ENCODE results near the gene PRSS1. TPM values are rescaled to one million over a fixed set of nuclear protein-coding genes. Genes with fewer than 3 reads are reported as not detected.

The PRSS1 gene
- total RNA-seq, 2 experiments from 2014 or later: not detected

DNA sequence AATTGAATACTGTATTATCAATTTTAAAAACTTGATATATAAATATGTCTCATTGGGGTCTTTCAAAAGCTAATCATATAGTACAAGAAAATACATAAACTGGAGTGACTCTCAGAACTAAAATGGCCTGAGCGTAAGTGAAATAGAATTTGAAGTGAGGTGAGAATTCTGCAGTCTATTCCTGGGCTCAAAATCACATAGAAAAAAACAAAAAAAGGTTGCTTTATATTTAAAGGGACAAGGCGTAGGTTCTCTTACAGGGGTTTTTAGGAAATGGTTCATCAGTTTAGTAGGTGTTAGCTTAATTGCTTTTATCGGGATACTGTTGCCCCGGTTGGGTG is 36.7 kb upstream of the PRSS1 start:
- H3K9me3 ChIP-seq (ENCODE audit: control insufficient read depth in 1 of 2, insufficient read depth in 1 of 2, low read length in 2 of 2): no peaks in the 10 kb centered on the region
- POLR2A ChIA-PET: interaction anchor here (1.0 to 7.4 kb wide), 6 partner anchors 11 to 97 kb away, joined by 3 to 138 read pairs (median 4); no protein-coding TSS in a partner anchor
- CTCF ChIA-PET: interaction anchor here (0.5 to 1.9 kb wide), 4 partner anchors 20 to 96 kb away, joined by 3 to 7 read pairs (median 5); no protein-coding TSS in a partner anchor
- peak overlapping the region; percentile 80 for H3K27ac Mint-ChIP-seq
- H3K27me3 ChIP-seq (ENCODE audit: control insufficient read depth in 1 of 2, insufficient read depth in 2 of 2, low read length in 2 of 2): no peaks in the 10 kb centered on the region
- no peak overlapping the region for H3K27ac ChIP-seq (ENCODE audit: low read depth in 1 of 2, low read length in 2 of 2)
- H3K4me1 Mint-ChIP-seq (ENCODE audit: low read depth): peaks cover 77% of the 10 kb centered on the region
- no peak for ATAC-seq (ENCODE audit: poor library complexity)
- H3K4me3 ChIP-seq (ENCODE audit: low read length): peak overlapping the region; percentile 51
- no peak for DNase-seq
- H3K36me3 ChIP-seq (ENCODE audit: insufficient read depth, low read length): no peaks in the 10 kb centered on the region
- H3K4me1 ChIP-seq (ENCODE audit: insufficient read depth, low read length): peaks cover 48% of the 10 kb centered on the region
- peak; percentile 22 for TF ChIP-seq CTCF (IDR thresholded peaks at IDR 0.05)
- H3K27me3 Mint-ChIP-seq: no peaks in the 10 kb centered on the region
- H3K4me3 Mint-ChIP-seq: peak overlapping the region; percentile 84
- no peaks in the 10 kb centered on the region for H3K36me3 Mint-ChIP-seq (ENCODE audit: low read depth)
- intact Hi-C loops (cut with DNase I, micrococcal nuclease): loop anchor here (5.0 to 10.0 kb wide), 4 partner anchors 40 to 80 kb away; no protein-coding TSS in a partner anchor
- H3K9me3 Mint-ChIP-seq: no peaks in the 10 kb centered on the region

DNA sequence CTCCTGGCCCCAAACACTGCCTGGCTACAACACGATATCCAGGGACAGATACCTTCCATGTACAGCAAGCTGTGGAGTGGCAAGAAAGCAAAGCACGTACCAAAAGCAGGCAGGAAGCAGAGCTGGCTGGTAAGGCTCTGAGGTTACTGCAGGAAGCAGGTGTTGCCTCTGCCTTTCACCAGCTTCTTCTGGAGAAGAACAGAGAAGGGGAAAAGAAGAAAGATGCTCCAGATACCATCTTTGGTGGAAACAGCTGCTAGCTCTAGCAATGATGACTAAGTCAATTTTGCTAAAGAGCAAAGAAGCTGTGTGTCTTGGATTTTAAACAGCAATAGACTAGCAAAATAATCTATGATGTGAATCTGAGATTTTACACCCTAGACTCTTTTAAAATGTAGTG is 34.9 kb upstream of the PRSS1 start:
- intact Hi-C loops (cut with DNase I, micrococcal nuclease): loop anchor here (2.0 to 10.0 kb wide), 5 partner anchors 42 to 94 kb away; no protein-coding TSS in a partner anchor
- H3K36me3 ChIP-seq (ENCODE audit: insufficient read depth, low read length): no peaks in the 10 kb centered on the region
- H3K4me1 ChIP-seq (ENCODE audit: insufficient read depth, low read length): peaks cover 53% of the 10 kb centered on the region
- Mint-ChIP-seq H3K27ac (peak overlapping the region; percentile 80), H3K4me1 (ENCODE audit: low read depth) (peaks cover 79% of the 10 kb centered on the region), H3K9me3 (no peaks in the 10 kb centered on the region), H3K36me3 (ENCODE audit: low read depth) (no peaks in the 10 kb centered on the region), H3K27me3 (no peaks in the 10 kb centered on the region), H3K4me3 (peak overlapping the region; percentile 23)
- ChIA-PET POLR2A (interaction anchor here (1.0 to 7.4 kb wide), 12 partner anchors 21 to 96 kb away, joined by 3 to 138 read pairs (median 8); no protein-coding TSS in a partner anchor), CTCF (interaction anchor here (2.4 kb wide), 1 partner anchor 69 kb away, joined by 10 read pairs; no protein-coding TSS in a partner anchor)
- peak overlapping the region; percentile 54 for H3K4me3 ChIP-seq (ENCODE audit: low read length)
- no peaks in the 10 kb centered on the region for H3K27me3 ChIP-seq (ENCODE audit: control insufficient read depth in 1 of 2, insufficient read depth in 2 of 2, low read length in 2 of 2)
- H3K9me3 ChIP-seq (ENCODE audit: control insufficient read depth in 1 of 2, insufficient read depth in 1 of 2, low read length in 2 of 2): no peaks in the 10 kb centered on the region
- H3K27ac ChIP-seq (ENCODE audit: low read depth in 1 of 2, low read length in 2 of 2): no peak overlapping the region
- ATAC-seq (ENCODE audit: poor library complexity): peak; percentile 79
- peak in 12 of 14 experiments; percentile 5 to 76 (median 37) for DNase-seq
- TF ChIP-seq CTCF (IDR thresholded peaks at IDR 0.05): no peak

DNA sequence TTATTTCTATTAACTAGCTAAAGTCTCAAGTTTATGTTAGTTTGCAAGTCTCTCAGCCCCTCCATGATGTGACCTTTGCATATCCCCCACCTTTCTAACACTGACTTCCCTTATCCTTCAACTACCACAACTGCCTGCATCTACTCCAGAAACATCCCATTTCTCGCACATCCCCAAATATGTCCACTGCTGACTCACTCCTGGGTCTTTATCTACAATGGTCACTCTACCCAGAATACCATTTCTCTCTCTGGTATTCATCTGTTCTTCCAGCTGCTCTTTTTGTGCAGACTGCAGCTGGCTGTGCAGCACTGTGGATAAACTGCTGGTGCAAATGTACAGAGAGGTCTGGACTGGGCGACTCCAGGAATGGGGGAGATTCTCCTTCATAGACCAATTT is 32.7 kb upstream of the PRSS1 start:
- no peaks in the 10 kb centered on the region for H3K36me3 Mint-ChIP-seq (ENCODE audit: low read depth)
- H3K4me1 ChIP-seq (ENCODE audit: insufficient read depth, low read length): peaks cover 48% of the 10 kb centered on the region

More for the DNA sequence above, 32.7 kb upstream of the PRSS1 start:
- ChIA-PET CTCF (no interaction called here), POLR2A (interaction anchor here (0.7 to 7.4 kb wide), 4 partner anchors 31 to 93 kb away, joined by 3 to 138 read pairs (median 30); no protein-coding TSS in a partner anchor)
- TF ChIP-seq CTCF (IDR thresholded peaks at IDR 0.05): no peak
- peak overlapping the region; percentile 80 for H3K27ac Mint-ChIP-seq
- no peaks in the 10 kb centered on the region for H3K27me3 Mint-ChIP-seq
- no peaks in the 10 kb centered on the region for H3K27me3 ChIP-seq (ENCODE audit: control insufficient read depth in 1 of 2, insufficient read depth in 2 of 2, low read length in 2 of 2)
- intact Hi-C loops (cut with DNase I, micrococcal nuclease): loop anchor here in 1 of 2 experiments (10.0 kb wide), 1 partner anchor 52 kb away; no protein-coding TSS in a partner anchor
- no peak overlapping the region for H3K27ac ChIP-seq (ENCODE audit: low read depth in 1 of 2, low read length in 2 of 2)
- peaks cover 74% of the 10 kb centered on the region for H3K4me1 Mint-ChIP-seq (ENCODE audit: low read depth)
- H3K4me3 Mint-ChIP-seq: peak overlapping the region; percentile 17
- H3K4me3 ChIP-seq (ENCODE audit: low read length): peak overlapping the region; percentile 54
- no peak for ATAC-seq (ENCODE audit: poor library complexity)
- no peak for DNase-seq
- H3K9me3 ChIP-seq (ENCODE audit: control insufficient read depth in 1 of 2, insufficient read depth in 1 of 2, low read length in 2 of 2): no peaks in the 10 kb centered on the region
- H3K9me3 Mint-ChIP-seq: no peaks in the 10 kb centered on the region
- H3K36me3 ChIP-seq (ENCODE audit: insufficient read depth, low read length): no peaks in the 10 kb centered on the region

All from CD4-positive, alpha-beta T cell (primary cell).